ENCODE measurements around the gene RDM1. TPM values are rescaled to one million over a fixed set of nuclear protein-coding genes. Genes with fewer than 3 reads are reported as not detected.

Gene RDM1
- total RNA-seq, 4 donors from 2014 or later, result not detected

DNA sequence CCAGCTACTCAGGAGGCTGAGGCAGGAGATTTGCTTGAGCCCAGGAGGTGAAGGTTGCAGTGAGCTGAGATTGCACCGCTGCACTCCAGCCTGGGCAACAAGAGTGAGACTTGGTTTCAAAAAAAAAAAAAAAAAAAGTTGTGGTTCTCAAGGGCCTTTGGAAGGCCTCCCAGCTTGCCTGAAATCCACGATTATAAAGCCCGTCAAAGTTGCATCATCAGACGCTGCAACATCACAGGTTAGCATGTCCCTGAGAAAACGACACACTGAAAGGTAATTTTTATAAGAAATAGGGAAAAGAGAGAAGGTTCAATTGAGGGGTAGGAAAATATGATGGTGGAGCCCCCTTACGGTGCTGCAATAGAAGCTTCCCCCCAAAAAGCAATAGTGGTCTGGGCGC is 17.5 kb upstream of the RDM1 start:
- TF ChIP-seq, protein P1, sequence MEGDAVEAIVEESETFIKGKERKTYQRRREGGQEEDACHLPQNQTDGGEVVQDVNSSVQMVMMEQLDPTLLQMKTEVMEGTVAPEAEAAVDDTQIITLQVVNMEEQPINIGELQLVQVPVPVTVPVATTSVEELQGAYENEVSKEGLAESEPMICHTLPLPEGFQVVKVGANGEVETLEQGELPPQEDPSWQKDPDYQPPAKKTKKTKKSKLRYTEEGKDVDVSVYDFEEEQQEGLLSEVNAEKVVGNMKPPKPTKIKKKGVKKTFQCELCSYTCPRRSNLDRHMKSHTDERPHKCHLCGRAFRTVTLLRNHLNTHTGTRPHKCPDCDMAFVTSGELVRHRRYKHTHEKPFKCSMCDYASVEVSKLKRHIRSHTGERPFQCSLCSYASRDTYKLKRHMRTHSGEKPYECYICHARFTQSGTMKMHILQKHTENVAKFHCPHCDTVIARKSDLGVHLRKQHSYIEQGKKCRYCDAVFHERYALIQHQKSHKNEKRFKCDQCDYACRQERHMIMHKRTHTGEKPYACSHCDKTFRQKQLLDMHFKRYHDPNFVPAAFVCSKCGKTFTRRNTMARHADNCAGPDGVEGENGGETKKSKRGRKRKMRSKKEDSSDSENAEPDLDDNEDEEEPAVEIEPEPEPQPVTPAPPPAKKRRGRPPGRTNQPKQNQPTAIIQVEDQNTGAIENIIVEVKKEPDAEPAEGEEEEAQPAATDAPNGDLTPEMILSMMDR (IDR thresholded peaks at IDR 0.05; ENCODE audit: low read depth), result no peak

DNA sequence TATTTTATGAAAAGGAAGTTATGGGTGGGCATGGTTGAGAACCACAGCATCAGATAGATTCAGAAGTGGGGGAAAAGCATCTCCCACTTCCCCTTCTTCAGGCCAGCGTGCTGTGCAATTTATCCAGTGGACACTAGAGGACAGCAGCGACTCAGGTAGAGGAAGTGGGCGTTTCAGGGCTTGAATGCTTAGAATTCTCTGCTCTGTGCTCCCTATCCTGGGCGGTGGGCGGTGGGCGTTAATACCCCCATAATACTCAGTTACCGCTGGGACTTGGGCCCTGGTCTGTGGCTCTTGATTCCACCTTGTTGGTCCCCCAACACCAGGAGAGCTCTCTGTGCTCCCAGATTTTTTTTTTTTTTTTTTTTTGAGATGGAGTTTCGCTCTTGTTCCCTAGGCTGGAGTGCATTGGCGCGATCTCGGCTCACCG is 16.6 kb upstream of the RDM1 start:
- TF ChIP-seq, protein P1 (IDR thresholded peaks at IDR 0.05; ENCODE audit: low read depth), result no peak

GRCh38 chr17:35944151-35944550 is 13.6 kb upstream of the RDM1 start:
- TF ChIP-seq, protein P1 (IDR thresholded peaks at IDR 0.05; ENCODE audit: low read depth), result no peak

DNA sequence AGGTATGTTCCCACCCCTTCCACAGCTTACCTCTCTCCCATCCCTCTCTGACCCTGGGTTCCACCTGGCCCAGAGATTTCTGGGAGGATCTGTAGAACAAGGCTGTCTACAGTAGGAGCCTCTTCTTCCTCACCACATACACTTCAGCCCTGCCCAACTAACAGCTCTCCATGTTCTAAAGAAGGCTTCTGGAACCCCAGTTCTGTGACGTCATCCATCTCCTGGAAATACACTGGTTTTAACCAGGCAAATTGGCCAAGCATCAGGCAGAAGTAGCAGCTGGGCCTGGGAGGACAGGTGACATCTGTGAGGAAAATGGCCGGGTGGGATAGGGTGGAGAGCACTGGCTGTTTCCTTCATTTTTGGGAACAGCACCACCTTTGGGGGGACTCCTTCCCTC is 13.0 kb upstream of the RDM1 start, which contains the start of gene LYZL6:
LYZL6 (minus strand) TSS at position 177 of the 400 bp plus-strand sequence. CDS start 4,357 bp downstream, outside the sequence.
- TF ChIP-seq, protein P1 (IDR thresholded peaks at IDR 0.05; ENCODE audit: low read depth), result no peak

- TF ChIP-seq, protein P1 (IDR thresholded peaks at IDR 0.05; ENCODE audit: low read depth), result no peak
Measured at GRCh38 chr17:35942588-35943186, 12.1 kb upstream of the RDM1 start.

- TF ChIP-seq, protein P1 (IDR thresholded peaks at IDR 0.05; ENCODE audit: low read depth), result no peak
Measured at GRCh38 chr17:35936063-35936462, 5.5 kb upstream of the RDM1 start.

DNA sequence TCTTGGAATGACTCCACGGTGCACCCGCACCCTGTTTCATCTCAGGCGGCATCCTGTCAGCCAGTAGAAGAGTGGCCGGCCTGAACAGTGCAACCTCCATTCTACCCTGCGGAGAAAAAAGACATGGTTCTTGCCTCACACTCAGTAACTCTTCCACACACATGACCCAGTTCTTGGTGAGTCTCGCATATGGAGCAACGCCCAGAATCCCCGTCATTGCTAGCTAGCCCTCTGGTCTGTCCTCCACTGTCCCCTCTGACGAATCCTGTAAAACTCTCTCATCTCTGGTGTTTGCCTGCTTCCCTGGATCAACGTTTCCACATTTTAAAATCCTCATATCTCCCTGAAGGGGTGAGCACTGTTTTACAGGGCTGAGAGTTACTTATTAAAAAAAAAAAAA is 4.2 kb upstream of the RDM1 start:
- TF ChIP-seq, protein P1 (IDR thresholded peaks at IDR 0.05; ENCODE audit: low read depth), result no peak

All from subcutaneous adipose tissue (tissue), 4 donors.